Omental fat pad (tissue), 4 donors: ENCODE data around the gene UBE2C. TPM values are rescaled to one million over a fixed set of nuclear protein-coding genes. Genes with fewer than 3 reads are reported as not detected.

Source experiments
- ATAC-seq: fragments of 150-250 bp; one replicate; pipeline ENCODE4 v1.9.1; 2016; ENCODE audit warnings: mild to moderate bottlenecking, moderate library complexity; ENCODE audit not compliant: low FRiP score
- DNase-seq: peaks from one replicate; pipeline ENCODE4 v3.0.0-alpha.2; 2019; ENCODE audit warnings: low spot score
- CTCF ChIP-seq, 3 donors: fragments of 450-650 bp; IDR thresholded peaks; one replicate each; pipeline ENCODE4 v1.5.1; 2016 to 2017; ENCODE audit warnings: antibody characterized with exemption in 3 of 3, mild to moderate bottlenecking in 3 of 3, moderate library complexity in 2 of 3
- total RNA-seq, 4 donors: library from RNA; depleted of rRNA; stranded (reverse); fragments of >200 nt; gene quantifications; one replicate each; pipeline ENCODE4 v1.1.0, GENCODE V29; 2016

The UBE2C gene
- total RNA-seq, 4 donors from 2014 or later, result 1.4 to 10.1 TPM; not detected in 2

DNA sequence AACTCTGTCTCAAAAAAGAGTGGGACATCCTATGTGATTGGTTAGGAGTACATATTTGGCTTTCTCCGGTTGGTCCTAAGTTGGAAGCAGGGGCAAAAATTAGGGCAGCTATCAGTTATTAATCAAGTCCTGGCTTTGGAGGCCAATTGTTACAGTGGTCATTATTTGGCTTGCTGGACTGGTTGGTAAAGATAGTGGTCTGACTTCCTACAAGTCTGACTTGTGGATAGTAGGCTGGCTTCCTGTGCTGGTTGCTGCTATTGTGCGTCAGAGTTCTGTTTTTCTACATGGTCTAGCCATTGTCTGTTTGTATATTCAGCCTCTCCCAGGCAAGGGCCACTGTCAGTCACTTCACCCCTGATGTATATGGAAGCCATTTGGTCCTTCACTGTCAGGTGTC is 37.8 kb downstream of the UBE2C start:
- DNase-seq (no peak), ATAC-seq (no peak)
- no peak for TF ChIP-seq CTCF (IDR thresholded peaks at IDR 0.05)

- ATAC-seq (no peak), DNase-seq (no peak)
- TF ChIP-seq CTCF (IDR thresholded peaks at IDR 0.05), result no peak
Observed at GRCh38 chr20:45850926-45851325, 38.5 kb downstream of the UBE2C start.

GRCh38 chr20:45851501-45851900 is 39.1 kb downstream of the UBE2C start:
- DNase-seq (no peak), ATAC-seq (no peak)
- TF ChIP-seq CTCF (IDR thresholded peaks at IDR 0.05), result no peak

- no peak for TF ChIP-seq CTCF (IDR thresholded peaks at IDR 0.05)
- ATAC-seq (no peak), DNase-seq (no peak)
Observed at GRCh38 chr20:45852326-45852725, 39.9 kb downstream of the UBE2C start.

DNA sequence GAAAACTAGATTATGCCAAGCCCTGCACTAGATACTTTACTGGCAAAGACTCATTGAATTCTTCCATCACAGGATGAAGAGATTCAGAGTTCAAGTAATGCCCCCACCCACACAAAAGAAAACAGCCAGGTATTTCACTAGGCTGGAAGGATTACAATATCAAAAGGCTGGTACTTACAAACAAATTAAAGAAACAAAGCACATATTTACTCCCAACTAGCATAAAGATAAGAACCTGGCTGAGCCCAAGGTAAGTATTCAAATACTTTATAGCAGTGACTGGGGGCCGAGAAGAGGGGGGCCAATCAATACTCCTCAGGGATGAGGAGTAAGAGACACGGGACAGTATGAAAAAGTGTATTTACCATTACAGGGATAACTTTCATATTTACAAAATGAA is 41.0 kb downstream of the UBE2C start:
- DNase-seq (no peak), ATAC-seq (no peak)
- TF ChIP-seq CTCF (IDR thresholded peaks at IDR 0.05), result no peak

GRCh38 chr20:45857114-45857881 is 44.9 kb downstream of the UBE2C start, which contains the start of the genes ACOT8 and ZSWIM3:
ACOT8 (minus strand) TSS chr20:45857392; CDS start chr20:45857315, 77 bp downstream.
ZSWIM3 (plus strand) TSS chr20:45857614; CDS start chr20:45857826, 212 bp downstream.
- no peak for TF ChIP-seq CTCF (IDR thresholded peaks at IDR 0.05)
- DNase-seq (peak; percentile 90), ATAC-seq (peak; percentile 97)

GRCh38 chr20:45857882-45858216 is 45.4 kb downstream of the UBE2C start:
- ATAC-seq (no peak), DNase-seq (no peak)
- no peak for TF ChIP-seq CTCF (IDR thresholded peaks at IDR 0.05)
